A549 (cell line): ENCODE data around the gene IFITM2.
"Not testable (repeated sequence)": the region's sequence is repeated elsewhere in the genome, so short reads cannot be mapped to it uniquely, and the experiment has no call there.

Experiments
- CTCF ChIP-seq: fragments of >200 bp; sonication (Bioruptor Twin); formaldehyde crosslinking; IDR thresholded peaks from 3 replicates; pipeline ENCODE4 v1.5.1; 2016
- E2F6 ChIP-seq: IDR thresholded peaks from 2 replicates; pipeline ENCODE4 v1.6.1; 2012; ENCODE audit warnings: low read depth, borderline replicate concordance
- EP300 ChIP-seq, 2 experiments: fragments of >200 bp; sonication (Bioruptor Twin); formaldehyde crosslinking; IDR thresholded peaks; 2 replicates in 1 of 2; 3 replicates in 1 of 2; pipeline ENCODE4 v1.6.1; 2016 to 2017
- ESRRA ChIP-seq: fragments of 150-350 bp; IDR thresholded peaks from 2 replicates; pipeline ENCODE4 v1.6.1; 2014; ENCODE audit warnings: mild to moderate bottlenecking, low read length, borderline replicate concordance
- JUN ChIP-seq, 2 experiments: fragments of >200 bp; sonication (Bioruptor Twin); formaldehyde crosslinking; IDR thresholded peaks; 2 replicates in 1 of 2; 3 replicates in 1 of 2; pipeline ENCODE4 v1.6.1; 2016 to 2017
- MAFK ChIP-seq: fragments of 450-650 bp; IDR thresholded peaks from 2 replicates; pipeline ENCODE4 v1.6.1; 2014; ENCODE audit not compliant: partially characterized antibody
- MAX ChIP-seq: IDR thresholded peaks from 2 replicates; pipeline ENCODE4 v1.6.1; 2012
- MYC ChIP-seq: IDR thresholded peaks from 2 replicates; pipeline ENCODE4 v1.6.1; 2012; ENCODE audit warnings: mild to moderate bottlenecking, inconsistent platforms, low read length, improper control_type of control experiment, borderline replicate concordance
- POLR2A ChIP-seq: IDR thresholded peaks from 2 replicates; pipeline ENCODE4 v1.6.1; 2012; ENCODE audit warnings: mild to moderate bottlenecking, low read length
- RAD21 ChIP-seq, 2 experiments: fragments of >200 bp in 1 of 2; sonication (Bioruptor Twin) in 1 of 2; formaldehyde crosslinking in 1 of 2; IDR thresholded peaks in 1 of 2; conservative IDR thresholded peaks in 1 of 2; 2 replicates in 1 of 2; 3 replicates in 1 of 2; pipeline ENCODE4 v1.6.1; 2012 to 2018; ENCODE audit warnings: inconsistent platforms in 1 of 2
- REST ChIP-seq: fragments of 200-600 bp; sonication (generic); IDR thresholded peaks from 2 replicates; pipeline ENCODE4 v1.6.1; 2016; ENCODE audit warnings: antibody characterized with exemption, mild to moderate bottlenecking, moderate library complexity
- RFX5 ChIP-seq: fragments of 450-650 bp; IDR thresholded peaks from 2 replicates; pipeline ENCODE4 v1.7.1; 2014; ENCODE audit warnings: antibody characterized with exemption, mild to moderate bottlenecking, moderate library complexity
- TP53 ChIP-seq: fragments of 250-450 bp; sonication (Bioruptor Pico); IDR thresholded peaks from 2 replicates; pipeline ENCODE4 v1.5.0; 2021; ENCODE audit warnings: mild to moderate bottlenecking, moderate library complexity
- ZFP36 ChIP-seq: fragments of 450-650 bp; IDR thresholded peaks from 2 replicates; pipeline ENCODE4 v1.6.1; 2014; ENCODE audit warnings: borderline replicate concordance; ENCODE audit not compliant: partially characterized antibody

DNA sequence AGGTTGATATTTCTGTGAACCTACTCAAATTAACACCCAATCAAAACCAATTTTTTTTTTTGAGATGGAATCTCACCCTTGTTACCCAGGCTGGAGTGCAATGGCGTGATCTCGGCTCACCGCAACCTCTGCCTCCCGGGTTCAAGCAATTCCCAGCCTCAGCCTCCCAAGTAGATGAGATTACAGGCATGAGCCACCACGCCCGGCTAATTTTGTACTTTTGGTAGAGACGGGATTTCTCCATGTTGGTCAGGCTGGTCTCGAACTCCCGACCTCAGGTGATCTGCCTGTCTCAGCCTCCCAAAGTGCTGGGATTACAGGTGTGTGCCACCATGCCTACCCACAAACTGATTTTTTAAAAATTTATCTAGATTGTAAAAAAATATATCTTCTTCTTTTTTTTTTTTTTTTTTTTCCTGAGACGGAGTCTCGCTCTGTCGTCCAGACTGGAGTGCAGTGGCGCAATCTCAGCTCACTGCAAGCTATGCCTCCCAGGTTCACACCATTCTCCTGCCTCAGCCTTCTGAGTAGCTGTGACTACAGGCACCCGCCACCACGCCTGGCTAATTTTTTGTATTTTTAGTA, 21.0 kb downstream of the IFITM2 start:
- TF ChIP-seq CTCF; ESRRA; REST; MAX; MAFK; RFX5; JUN (IDR thresholded peaks at IDR 0.05); MYC; RAD21 (conservative IDR thresholded peaks at IDR 0.05 in 1 of 2, IDR thresholded peaks at IDR 0.05 in 1 of 2); POLR2A; E2F6; EP300 (IDR thresholded peaks at IDR 0.05); ZFP36; TP53: not testable (repeated sequence)
